GM18526 (cell line): ENCODE measurements around the gene BASP1.

ENCODE experiments used
- POLR2A ChIP-seq: IDR thresholded peaks from 3 replicates; pipeline ENCODE4 v1.6.1; 2011; ENCODE audit not compliant: insufficient read length; ENCODE audit errors: extremely low read depth

The BASP1 gene

DNA sequence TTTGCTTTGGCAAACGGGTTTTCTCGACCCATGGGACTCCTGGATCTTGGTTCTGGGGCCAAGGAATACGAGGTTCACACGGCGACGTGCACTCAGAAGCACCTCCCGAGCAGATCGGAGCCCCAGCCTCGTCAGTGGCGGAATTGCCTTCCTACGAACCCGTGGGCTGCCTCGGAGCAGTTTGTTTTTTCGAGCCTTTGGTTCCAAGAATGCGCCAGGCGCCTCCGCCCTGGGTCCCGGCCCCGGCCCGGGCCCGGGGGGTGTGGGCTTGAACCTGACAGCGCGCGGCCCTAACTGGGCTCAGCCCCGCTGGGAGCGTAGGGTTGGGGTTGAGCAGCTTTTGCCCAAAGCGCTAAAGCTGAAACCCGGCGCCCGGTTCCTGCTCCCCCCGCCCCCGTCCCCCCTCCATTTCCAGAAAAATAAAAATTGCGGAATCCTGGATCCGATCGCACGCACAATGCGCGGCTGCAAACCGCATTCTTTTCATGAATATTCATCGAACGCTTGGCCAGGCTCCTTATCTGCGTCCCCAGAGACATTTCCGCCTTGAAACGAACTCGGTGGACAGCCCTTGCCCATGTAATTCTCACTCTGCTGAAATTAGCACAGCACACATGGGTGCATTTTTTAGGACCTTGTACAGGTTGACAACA is 1.0 kb downstream of the BASP1 start:
- no peak for TF ChIP-seq POLR2A

DNA sequence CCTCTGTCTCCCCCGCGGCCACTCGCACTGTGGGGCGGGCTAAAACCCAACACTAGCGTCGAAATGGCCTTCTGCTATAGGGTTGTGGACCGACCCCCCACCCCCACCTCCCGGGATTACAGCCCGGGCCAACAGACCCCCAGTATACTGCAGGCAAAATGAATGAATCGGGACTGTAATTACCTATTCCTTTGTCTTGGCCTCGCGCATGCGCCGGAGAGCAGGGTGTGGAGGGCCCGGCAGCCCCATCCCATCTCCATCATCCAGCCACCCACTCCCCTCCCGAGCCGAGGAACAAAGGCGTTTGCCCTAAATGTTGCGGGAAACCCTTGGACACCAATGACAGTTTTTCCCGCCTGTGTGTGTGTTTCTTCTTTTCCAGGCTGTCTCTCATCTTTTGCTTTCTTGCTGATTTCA is 1.6 kb downstream of the BASP1 start:
- no peak for TF ChIP-seq POLR2A

DNA sequence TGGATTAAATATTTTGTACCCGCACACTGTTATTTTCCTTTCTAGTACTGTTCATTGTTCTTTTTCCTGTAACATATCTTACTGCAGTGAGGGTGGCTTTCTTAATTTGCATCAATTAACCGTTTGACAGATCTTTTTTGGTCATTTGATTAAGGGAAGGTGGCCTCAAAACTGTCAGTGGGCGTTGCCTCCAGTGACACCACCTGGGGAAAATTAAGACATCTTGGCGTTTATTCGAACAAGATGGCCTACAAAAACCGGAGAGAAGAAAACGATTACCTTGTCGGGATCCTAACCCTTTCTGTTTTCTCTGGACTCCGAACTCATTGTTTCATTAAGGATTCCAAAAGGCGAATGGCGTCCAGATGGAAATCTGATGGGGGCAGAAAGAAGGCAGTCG is 2.0 kb downstream of the BASP1 start:
- TF ChIP-seq POLR2A: no peak

DNA sequence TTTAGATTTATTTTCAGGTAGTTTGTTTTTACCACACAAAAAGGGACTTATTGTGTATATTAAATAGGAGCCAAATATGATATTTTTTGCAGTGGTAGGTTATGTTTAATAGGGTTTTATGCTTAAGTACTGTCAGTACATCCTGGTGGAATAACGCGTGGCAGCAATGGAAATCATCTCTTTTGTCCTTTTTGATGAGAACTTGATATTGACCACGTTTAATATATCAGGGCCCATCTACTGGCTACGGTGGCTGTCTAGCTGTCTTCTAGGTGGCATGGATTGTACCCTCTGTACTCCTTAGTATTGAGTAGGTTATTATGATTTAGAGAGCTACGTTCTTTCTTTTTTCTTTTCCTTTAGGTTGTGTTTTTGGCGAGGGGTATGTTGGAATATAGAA is 2.6 kb downstream of the BASP1 start:
- no peak for TF ChIP-seq POLR2A

DNA sequence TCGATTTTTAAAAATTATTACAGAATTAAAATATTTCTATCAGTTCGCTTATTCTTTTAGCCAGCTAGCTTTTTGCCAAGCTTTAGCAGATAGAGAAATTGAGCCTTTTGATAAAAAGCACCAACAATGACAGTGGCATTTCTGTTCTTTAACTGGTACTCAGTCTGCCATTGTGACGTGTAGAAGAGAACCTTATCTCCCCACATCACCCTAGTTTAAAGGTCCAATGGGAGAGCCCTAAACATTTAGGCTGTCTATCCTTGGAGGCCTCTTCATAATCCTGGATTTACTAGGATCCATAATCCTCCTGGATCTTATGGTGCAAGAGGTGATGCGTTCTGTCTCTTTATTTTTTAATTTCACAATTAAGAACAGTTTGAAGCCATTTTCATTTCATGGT is 3.0 kb downstream of the BASP1 start:
- no peak for TF ChIP-seq POLR2A

DNA sequence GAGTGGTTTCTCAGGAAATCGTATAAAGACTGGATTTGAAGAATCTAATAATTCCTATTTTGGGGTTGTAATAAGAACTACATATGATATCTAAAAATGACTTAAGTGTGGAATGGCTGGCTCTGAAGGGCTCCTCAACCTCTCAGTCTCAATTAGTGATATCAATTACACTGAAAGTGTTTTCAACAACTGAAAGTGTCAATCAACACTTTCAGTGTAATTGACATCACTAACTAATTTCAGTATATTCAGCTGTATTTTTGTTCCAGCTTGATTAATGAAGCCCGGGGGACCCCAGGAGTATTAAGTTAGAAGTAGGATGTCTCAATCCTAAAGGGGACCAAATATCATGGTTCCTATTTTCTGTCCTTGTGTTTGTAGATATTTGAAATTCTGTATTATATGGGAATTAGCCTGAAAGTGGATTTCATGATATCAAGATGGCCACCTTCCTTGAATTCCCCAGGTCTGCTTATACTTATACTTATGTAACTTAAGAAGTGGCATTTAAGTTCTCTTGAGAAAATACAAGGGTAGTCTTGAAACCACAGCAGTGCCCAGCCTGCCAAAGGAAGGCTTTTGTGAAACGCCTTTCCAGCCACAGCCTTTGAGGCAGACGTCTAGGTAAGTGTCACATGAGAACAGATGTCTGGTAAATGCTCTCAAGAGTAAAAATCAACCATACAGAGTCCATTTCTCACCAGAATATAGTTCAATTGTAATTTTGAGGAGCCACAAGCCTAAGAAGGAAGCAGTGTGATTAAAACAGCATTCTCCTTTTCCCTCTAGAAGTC is 4.6 kb downstream of the BASP1 start:
- TF ChIP-seq POLR2A: no peak

DNA sequence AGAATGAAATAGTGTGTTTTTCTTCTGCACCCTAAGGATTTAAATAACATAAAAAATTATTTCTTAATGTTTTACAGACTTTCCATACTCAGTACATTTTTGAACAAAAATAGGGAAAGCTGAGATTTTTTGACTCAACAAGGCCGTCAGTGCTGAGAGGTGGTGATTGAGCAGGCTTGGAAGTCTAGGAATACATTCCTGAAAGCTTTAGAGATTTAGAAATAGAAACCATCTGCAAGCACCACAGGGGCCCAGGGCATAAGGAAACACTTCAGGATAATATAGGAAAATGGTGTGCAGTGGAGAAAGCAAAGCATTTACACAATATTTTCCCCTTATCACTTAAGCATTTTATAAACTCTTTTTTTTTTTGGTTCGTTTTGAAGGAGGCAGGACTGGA is 5.2 kb downstream of the BASP1 start:
- no peak for TF ChIP-seq POLR2A

DNA sequence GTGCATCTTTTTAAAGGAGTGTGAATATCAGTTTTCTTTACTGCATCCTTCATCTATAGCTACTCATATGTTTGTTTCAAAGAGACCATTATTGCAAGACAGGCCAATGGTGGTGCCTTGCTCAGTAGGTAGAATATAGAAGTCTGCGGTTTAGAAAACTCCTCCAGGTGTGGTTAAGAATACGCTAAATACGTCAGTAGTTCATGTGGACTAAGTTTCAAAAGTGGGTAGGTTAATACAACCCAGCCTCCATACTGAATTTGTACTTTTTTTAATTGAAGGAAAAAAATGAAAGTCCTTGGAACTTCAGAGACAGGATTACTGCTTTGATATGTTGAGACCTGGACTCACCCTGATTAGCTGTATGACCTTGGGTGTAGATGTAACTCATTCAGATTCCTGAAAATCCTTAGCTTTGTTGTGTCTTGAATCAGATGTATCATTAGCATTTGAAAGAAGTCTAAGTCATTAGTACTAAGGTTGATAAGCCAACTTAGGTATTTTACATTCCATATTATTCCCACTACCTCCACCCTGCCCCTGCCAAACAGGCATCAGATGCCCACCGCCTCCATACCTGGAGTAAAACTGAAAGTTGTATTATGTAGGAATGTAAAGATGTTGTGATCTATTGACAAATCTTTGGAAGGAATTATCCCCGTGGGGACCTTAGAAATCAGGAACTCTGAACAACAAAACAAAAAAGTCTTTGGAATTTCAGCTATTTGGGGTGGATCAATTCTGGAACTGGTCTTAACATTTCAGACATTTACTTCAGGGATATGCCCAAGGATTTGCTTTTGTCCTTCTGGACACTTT is 6.1 kb downstream of the BASP1 start:
- TF ChIP-seq POLR2A: no peak

DNA sequence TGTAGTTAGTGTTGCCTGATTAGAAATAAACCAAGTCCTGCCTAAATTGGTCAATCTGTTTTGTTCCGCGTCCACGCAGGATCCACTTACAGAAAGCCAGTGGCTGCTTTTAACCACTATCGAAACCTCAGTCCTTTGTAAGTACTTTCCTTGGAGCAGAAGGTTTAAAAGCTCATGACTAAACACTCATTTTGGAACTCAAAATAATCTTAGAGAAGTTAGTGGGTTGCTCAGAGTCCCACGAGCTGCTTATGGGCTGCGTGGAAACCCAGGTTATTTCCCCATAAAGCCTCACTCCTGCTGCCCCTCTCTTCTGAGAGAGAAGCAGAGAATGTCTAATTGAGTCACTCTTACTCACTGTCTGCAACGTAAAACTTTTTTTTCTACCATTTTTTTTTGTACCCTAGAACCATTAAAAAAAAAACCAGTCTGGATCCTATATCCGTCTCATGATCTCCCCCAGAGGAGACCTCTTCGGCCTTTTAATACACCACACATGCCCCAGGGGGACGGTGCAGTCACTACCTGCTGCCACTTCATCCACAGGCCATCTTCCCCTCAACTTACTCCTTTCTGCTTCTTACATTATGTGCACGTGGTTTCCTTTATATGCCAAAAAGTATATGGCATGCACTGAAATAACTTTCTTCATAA is 7.6 kb downstream of the BASP1 start:
- TF ChIP-seq POLR2A: no peak

DNA sequence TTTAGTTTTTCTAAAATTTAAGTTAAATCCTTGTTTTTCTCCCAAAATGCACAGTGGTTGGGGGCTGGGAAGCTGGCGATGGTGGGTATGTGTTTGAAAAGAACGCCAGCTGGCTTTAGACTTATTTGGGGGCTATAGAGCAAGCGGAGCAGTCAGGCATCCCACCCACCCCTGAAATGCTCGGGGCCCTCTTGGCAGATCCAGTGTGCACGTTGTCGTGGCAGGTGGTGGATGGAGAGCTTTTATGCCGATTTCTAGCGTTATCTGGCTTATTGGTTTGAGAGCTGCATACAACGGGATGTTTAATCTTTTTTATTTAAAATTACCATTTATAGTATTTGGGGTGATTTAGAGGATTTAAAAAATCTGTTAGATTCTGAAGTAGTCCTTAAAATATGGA is 8.1 kb downstream of the BASP1 start:
- no peak for TF ChIP-seq POLR2A

DNA sequence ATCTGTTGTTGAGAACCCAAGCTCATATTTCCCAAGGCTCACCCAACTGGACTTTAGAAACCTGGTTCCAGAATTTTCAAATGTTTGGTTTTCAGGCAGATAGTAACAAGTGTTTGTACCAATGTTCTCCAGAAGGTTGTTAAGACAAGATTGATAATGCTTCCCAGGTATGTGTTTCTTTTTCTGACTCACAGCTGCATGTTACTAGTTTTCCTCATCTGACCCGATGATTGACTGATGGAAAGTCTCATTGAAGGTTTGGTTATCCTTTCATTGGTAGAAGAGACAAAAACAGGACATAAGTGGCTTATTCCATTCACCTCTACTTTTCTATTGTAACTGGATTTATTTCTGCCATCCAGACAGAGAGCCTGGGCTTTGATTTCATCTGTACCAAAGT is 10.4 kb downstream of the BASP1 start:
- no peak for TF ChIP-seq POLR2A

DNA sequence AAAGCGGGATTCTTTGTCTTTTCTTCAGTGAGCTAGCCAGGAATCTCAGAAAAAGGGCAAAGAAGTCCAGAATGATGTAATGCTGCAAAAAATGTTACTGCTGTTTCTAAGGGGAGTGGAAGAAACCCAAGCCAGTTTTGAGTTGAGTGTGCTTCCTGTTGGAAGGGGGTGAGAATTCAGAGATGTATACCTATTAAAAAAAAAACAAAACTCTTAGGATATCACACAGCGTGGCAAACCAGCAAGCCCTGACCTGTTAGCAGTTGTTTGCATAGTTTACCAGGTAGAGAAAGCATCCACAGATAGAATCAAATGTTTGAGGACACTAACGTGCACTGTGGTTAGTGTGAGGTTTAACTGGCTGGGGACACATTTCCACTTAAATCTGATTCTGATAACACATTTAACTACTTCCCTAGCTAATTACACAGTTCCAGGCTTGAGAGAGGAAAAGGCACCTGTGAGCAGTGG is 11.4 kb downstream of the BASP1 start:
- no peak for TF ChIP-seq POLR2A

DNA sequence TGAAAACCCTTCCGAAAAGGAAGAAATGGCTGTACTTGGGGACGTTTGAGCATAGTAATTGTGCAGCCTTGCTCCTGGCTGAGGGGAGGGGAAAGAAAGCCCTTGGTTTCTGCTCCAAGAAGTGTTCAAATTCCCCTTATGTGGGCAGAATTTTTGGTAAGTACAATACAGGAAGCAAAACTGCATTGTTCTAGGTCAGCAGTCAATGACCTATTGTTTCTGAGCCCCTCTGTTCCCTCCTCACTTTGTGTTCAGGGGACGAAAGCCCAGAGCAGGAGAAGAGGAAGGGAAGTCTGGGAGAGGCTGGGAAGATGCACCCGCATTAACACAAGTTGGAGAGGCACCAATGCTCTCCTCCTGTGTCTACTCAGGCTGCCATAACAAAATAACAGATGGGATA is 11.9 kb downstream of the BASP1 start:
- TF ChIP-seq POLR2A: no peak

DNA sequence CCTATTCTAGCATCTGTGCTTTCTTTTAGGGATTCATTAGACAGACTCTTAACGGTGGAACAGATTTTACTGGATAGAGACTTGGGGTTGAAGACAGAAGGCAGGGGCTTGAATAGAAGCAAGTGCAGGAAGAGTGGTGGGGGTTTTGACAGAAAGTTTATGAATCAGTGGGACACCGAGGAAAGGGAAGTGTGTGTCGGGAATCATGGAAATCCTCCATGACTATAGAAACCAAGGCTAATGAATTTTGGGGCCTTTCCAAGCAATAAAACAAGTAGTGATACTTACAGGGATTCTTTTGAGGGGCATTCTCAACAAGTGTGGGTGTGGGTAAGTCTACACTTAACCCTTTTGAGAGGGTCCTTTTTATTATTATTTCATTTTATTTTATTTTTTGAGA is 12.8 kb downstream of the BASP1 start:
- TF ChIP-seq POLR2A: no peak

DNA sequence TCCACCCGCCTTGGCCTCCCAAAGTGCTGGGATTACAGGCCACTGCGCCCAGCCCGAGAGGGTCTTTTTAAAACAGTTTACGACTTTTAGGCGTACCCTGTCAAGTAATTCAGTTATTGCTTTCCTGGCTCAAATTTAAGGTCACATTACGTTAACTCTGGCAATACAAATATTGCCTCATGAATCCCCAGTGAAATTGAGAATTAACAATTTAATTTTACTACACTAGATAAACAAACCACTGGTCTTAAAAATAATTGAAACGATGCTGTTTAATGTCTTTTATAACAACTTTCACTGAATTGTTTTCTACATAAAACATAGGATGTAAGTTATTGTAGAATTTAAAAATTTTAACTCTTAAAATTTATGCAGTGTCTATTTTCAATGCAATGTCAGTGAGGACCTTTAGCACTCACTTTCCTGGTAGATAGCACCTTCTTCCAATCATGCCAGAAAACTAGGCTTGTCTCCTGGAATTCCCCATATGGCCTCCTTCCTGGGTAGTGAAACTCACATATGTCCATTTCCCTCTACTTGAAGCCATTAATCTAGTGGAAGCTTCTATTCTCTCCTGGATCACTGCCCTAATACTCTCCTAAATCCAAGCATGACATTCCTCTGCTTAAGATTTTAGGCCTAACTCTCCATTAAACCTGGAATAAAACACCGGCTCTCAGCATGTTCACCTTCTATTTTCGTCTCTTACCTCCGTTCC is 13.5 kb downstream of the BASP1 start:
- TF ChIP-seq POLR2A: no peak

DNA sequence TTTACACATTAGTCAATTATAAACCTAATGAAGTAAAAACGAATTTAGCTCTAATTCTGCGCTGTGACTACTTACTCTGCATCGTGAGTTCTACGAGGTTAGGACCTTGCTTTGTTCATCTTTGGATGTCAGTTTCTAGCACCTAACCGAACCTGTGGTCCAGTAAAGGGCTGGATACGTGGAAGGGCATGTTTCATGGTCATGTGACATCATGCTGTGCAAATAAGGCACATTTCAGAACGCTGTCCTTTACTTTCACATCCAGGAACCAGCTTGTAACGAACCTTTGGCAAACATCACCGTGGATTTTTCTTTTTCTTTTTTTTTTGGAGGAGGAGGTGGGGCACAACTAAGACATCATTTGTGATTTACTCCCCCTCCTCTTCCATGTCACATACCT is 15.0 kb downstream of the BASP1 start:
- no peak for TF ChIP-seq POLR2A
